ENCODE results near the gene CDC45. TPM values are rescaled to one million over a fixed set of nuclear protein-coding genes. Genes with fewer than 3 reads are reported as not detected.

The CDC45 gene
- total RNA-seq, 2 experiments from 2014 or later, result 80.2 to 83.0 TPM

- H3K27ac ChIP-seq (ENCODE audit: low read depth, low read length, poor library complexity, severe bottlenecking), result no peak overlapping the region
- no peak for TF ChIP-seq CTCF (conservative IDR thresholded peaks at IDR 0.05; ENCODE audit: low read length)
- TF ChIP-seq EZH2phosphoT487 (IDR thresholded peaks at IDR 0.05; ENCODE audit: borderline replicate concordance, low read depth, low read length), result no peak
- H2AFZ ChIP-seq (ENCODE audit: low read length), result no peak overlapping the region
- H4K20me1 ChIP-seq (ENCODE audit: insufficient read depth, low read length), result no peaks in the 10 kb centered on the region
- ChIA-PET POLR2A (no interaction called here), CTCF (ENCODE audit: unreplicated experiment) (no interaction called here)
- no peak for DNase-seq (ENCODE audit: low spot score)
- H3K9me2 ChIP-seq (ENCODE audit: insufficient read depth, low read length), result no peaks in the 10 kb centered on the region
- peaks cover 97% of the 10 kb centered on the region for H3K36me3 ChIP-seq (ENCODE audit: insufficient read depth, low read length)
- H3K4me1 ChIP-seq (ENCODE audit: insufficient read depth, low read length, poor library complexity, severe bottlenecking), result peaks cover 5% of the 10 kb centered on the region
- intact Hi-C loops (cut with micrococcal nuclease; ENCODE audit: unreplicated experiment), result no loop called here
- H3K4me3 ChIP-seq (ENCODE audit: low read depth, low read length, poor library complexity, severe bottlenecking), result no peak overlapping the region
- no peak overlapping the region for H3K4me2 ChIP-seq (ENCODE audit: low read length)
- no TSS peak for BruUV-seq (replicated peaks)
- no peaks in the 10 kb centered on the region for H3K9me3 ChIP-seq (ENCODE audit: low read length)
- H3K79me2 ChIP-seq (ENCODE audit: insufficient read depth, low read depth, low read length), result peaks cover 6% of the 10 kb centered on the region; the same call in 1 of the 2 replicates
These were observed 25.6 kb upstream of the CDC45 start for GRCh38 chr22:19454156-19454555.

GRCh38 chr22:19455033-19455432 is 24.7 kb upstream of the CDC45 start:
- no peaks in the 10 kb centered on the region for H3K9me3 ChIP-seq (ENCODE audit: low read length)
- H3K4me3 ChIP-seq (ENCODE audit: low read depth, low read length, poor library complexity, severe bottlenecking), result no peak overlapping the region
- CTCF ChIA-PET (ENCODE audit: unreplicated experiment), result no interaction called here
- no peak for DNase-seq (ENCODE audit: low spot score)
- H3K9me2 ChIP-seq (ENCODE audit: insufficient read depth, low read length), result no peaks in the 10 kb centered on the region
- peaks cover 97% of the 10 kb centered on the region for H3K36me3 ChIP-seq (ENCODE audit: insufficient read depth, low read length)
- H4K20me1 ChIP-seq (ENCODE audit: insufficient read depth, low read length), result no peaks in the 10 kb centered on the region
- H2AFZ ChIP-seq (ENCODE audit: low read length), result no peak overlapping the region
- intact Hi-C loops (cut with micrococcal nuclease; ENCODE audit: unreplicated experiment), result no loop called here
- no TSS peak for BruUV-seq (replicated peaks)
- H3K79me2 ChIP-seq (ENCODE audit: insufficient read depth, low read depth, low read length), result no peaks in the 10 kb centered on the region
- POLR2A ChIA-PET, result no interaction called here
- H3K4me1 ChIP-seq (ENCODE audit: insufficient read depth, low read length, poor library complexity, severe bottlenecking), result no peaks in the 10 kb centered on the region
- H3K4me2 ChIP-seq (ENCODE audit: low read length), result no peak overlapping the region
- TF ChIP-seq CTCF (conservative IDR thresholded peaks at IDR 0.05; ENCODE audit: low read length) (no peak), EZH2phosphoT487 (IDR thresholded peaks at IDR 0.05; ENCODE audit: borderline replicate concordance, low read depth, low read length) (no peak)
- H3K27ac ChIP-seq (ENCODE audit: low read depth, low read length, poor library complexity, severe bottlenecking), result no peak overlapping the region

- TF ChIP-seq EZH2phosphoT487 (IDR thresholded peaks at IDR 0.05; ENCODE audit: borderline replicate concordance, low read depth, low read length) (no peak), CTCF (conservative IDR thresholded peaks at IDR 0.05; ENCODE audit: low read length) (no peak)
- no TSS peak for BruUV-seq (replicated peaks)
- Histone ChIP-seq H3K4me3 (ENCODE audit: low read depth, low read length, poor library complexity, severe bottlenecking) (no peak overlapping the region), H3K4me1 (ENCODE audit: insufficient read depth, low read length, poor library complexity, severe bottlenecking) (no peaks in the 10 kb centered on the region), H3K9me3 (ENCODE audit: low read length) (no peaks in the 10 kb centered on the region), H3K9me2 (ENCODE audit: insufficient read depth, low read length) (no peaks in the 10 kb centered on the region), H2AFZ (ENCODE audit: low read length) (no peak overlapping the region), H4K20me1 (ENCODE audit: insufficient read depth, low read length) (no peaks in the 10 kb centered on the region), H3K4me2 (ENCODE audit: low read length) (no peak overlapping the region), H3K27ac (ENCODE audit: low read depth, low read length, poor library complexity, severe bottlenecking) (no peak overlapping the region), H3K36me3 (ENCODE audit: insufficient read depth, low read length) (peaks cover 97% of the 10 kb centered on the region), H3K79me2 (ENCODE audit: insufficient read depth, low read depth, low read length) (no peaks in the 10 kb centered on the region)
- no peak for DNase-seq (ENCODE audit: low spot score)
- intact Hi-C loops (cut with micrococcal nuclease; ENCODE audit: unreplicated experiment), result no loop called here
- ChIA-PET POLR2A (no interaction called here), CTCF (ENCODE audit: unreplicated experiment) (no interaction called here)
These were observed 23.9 kb upstream of the CDC45 start for GRCh38 chr22:19455585-19456370.
